ENCODE measurements around the gene THTPA. TPM values are rescaled to one million over a fixed set of nuclear protein-coding genes. Genes with fewer than 3 reads are reported as not detected.

Gene THTPA
- polyA plus RNA-seq, 3 donors = 15.3 to 18.2 (median 17.0) TPM

- H3K4me1 Mint-ChIP-seq = peaks cover 57% of the 10 kb centered on the region
- peak overlapping the region; percentile 47 for H2AFZ ChIP-seq (ENCODE audit: insufficient read depth, low read depth, low read length, poor library complexity, severe bottlenecking)
- H3K9me3 ChIP-seq (replicated peaks in 1 of 2; ENCODE audit: control insufficient read depth in 1 of 2, insufficient read depth in 1 of 2, low read length in 2 of 2) = no peaks in the 10 kb centered on the region
- peaks cover 60 to 79% of the 10 kb centered on the region in 2 donors for H3K4me1 ChIP-seq (ENCODE audit: control insufficient read depth in 1 of 2, insufficient read depth in 2 of 2, low read length in 2 of 2)
- peak overlapping the region in 1 of 3 experiments; percentile 58 for H3K4me3 ChIP-seq (replicated peaks in 1 of 3; ENCODE audit: low read depth in 2 of 3, low read length in 3 of 3)
- intact Hi-C loops (cut with micrococcal nuclease) = no loop called here
- peaks cover 19 to 27% (median 26%) of the 10 kb centered on the region in 3 donors for H3K27me3 Mint-ChIP-seq (ENCODE audit: low read depth in 3 of 3)
- peak overlapping the region; percentile 68 to 90 for H3K4me3 Mint-ChIP-seq
- H3K4me2 ChIP-seq (replicated peaks; ENCODE audit: extremely low read depth, low read length, poor library complexity, severe bottlenecking) = peak overlapping the region; percentile 73
- H3K27ac ChIP-seq (ENCODE audit: low read depth in 1 of 2, low read length in 2 of 2) = peak overlapping the region; percentile 66 to 81
- H3K79me2 ChIP-seq (ENCODE audit: insufficient read depth, low read length) = peaks cover 4% of the 10 kb centered on the region
- peak overlapping the region; percentile 85 to 98 (median 94) for H3K27ac Mint-ChIP-seq
- H3K36me3 ChIP-seq (replicated peaks in 1 of 2; ENCODE audit: control insufficient read depth in 1 of 2, insufficient read depth in 2 of 2, low read length in 2 of 2) = no peaks in the 10 kb centered on the region
- no peaks in the 10 kb centered on the region for H4K20me1 ChIP-seq (ENCODE audit: insufficient read depth, low read length)
- peak; percentile 21 to 51 (median 31) for DNase-seq
- H3K9me3 Mint-ChIP-seq = peaks cover 0 to 16% (median 10%) of the 10 kb centered on the region in 7 donors
- peaks cover 12 to 23% of the 10 kb centered on the region in 2 donors for H3K27me3 ChIP-seq (ENCODE audit: control insufficient read depth in 2 of 2, insufficient read depth in 2 of 2, low read length in 2 of 2)
- 8% methylated on average over 4 of the region's 4 CpGs for WGBS (ENCODE audit: insufficient coverage)
- TF ChIP-seq, protein P1, sequence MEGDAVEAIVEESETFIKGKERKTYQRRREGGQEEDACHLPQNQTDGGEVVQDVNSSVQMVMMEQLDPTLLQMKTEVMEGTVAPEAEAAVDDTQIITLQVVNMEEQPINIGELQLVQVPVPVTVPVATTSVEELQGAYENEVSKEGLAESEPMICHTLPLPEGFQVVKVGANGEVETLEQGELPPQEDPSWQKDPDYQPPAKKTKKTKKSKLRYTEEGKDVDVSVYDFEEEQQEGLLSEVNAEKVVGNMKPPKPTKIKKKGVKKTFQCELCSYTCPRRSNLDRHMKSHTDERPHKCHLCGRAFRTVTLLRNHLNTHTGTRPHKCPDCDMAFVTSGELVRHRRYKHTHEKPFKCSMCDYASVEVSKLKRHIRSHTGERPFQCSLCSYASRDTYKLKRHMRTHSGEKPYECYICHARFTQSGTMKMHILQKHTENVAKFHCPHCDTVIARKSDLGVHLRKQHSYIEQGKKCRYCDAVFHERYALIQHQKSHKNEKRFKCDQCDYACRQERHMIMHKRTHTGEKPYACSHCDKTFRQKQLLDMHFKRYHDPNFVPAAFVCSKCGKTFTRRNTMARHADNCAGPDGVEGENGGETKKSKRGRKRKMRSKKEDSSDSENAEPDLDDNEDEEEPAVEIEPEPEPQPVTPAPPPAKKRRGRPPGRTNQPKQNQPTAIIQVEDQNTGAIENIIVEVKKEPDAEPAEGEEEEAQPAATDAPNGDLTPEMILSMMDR (IDR thresholded peaks at IDR 0.05) = no peak
- peak overlapping the region; percentile 15 for H3K9ac ChIP-seq (ENCODE audit: insufficient read depth, low read length, poor library complexity, severe bottlenecking)
- peaks cover 3 to 7% of the 10 kb centered on the region in 2 donors for H3K36me3 Mint-ChIP-seq
Observed at GRCh38 chr14:23572524-23572828, 16.4 kb downstream of the THTPA start.

DNA sequence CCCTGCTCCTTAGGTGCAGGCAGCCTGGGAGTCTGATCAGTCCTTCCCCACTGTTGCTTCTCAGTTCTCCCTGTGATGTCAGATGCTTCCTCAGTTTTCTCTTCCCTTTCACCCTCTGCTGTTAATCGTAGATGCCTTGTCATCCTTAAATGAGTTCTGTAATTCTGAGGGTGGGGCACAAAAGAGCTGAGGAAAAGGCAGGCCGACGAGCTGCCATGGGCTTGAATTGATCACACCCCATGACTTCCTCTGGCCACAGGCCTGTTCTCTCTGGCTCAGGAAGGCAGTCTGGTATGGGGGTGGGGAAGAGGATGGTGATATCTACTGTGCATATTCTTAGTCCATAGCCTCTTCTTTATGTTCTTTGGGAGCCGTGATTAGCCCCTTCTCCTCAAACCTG lies 16.8 kb downstream of the THTPA start:
- peaks cover 23 to 31% (median 30%) of the 10 kb centered on the region in 3 donors for H3K27me3 Mint-ChIP-seq (ENCODE audit: low read depth in 3 of 3)
- Histone ChIP-seq H3K79me2 (ENCODE audit: insufficient read depth, low read length) (peaks cover under 1% of the 10 kb centered on the region), H3K4me1 (ENCODE audit: control insufficient read depth in 1 of 2, insufficient read depth in 2 of 2, low read length in 2 of 2) (peaks cover 57 to 76% of the 10 kb centered on the region in 2 donors), H3K27ac (ENCODE audit: low read depth in 1 of 2, low read length in 2 of 2) (peak overlapping the region; percentile 66 to 81), H2AFZ (ENCODE audit: insufficient read depth, low read depth, low read length, poor library complexity, severe bottlenecking) (peak overlapping the region; percentile 47), H3K4me2 (replicated peaks; ENCODE audit: extremely low read depth, low read length, poor library complexity, severe bottlenecking) (peak overlapping the region; percentile 73), H3K4me3 (replicated peaks in 1 of 3; ENCODE audit: low read depth in 2 of 3, low read length in 3 of 3) (peak overlapping the region in 1 of 3 experiments; percentile 58), H3K27me3 (ENCODE audit: control insufficient read depth in 2 of 2, insufficient read depth in 2 of 2, low read length in 2 of 2) (peaks cover 15 to 27% of the 10 kb centered on the region in 2 donors), H3K9me3 (replicated peaks in 1 of 2; ENCODE audit: control insufficient read depth in 1 of 2, insufficient read depth in 1 of 2, low read length in 2 of 2) (peaks cover 0 to 3% of the 10 kb centered on the region in 2 donors), H3K9ac (ENCODE audit: insufficient read depth, low read length, poor library complexity, severe bottlenecking) (peak overlapping the region; percentile 15), H3K36me3 (replicated peaks in 1 of 2; ENCODE audit: control insufficient read depth in 1 of 2, insufficient read depth in 2 of 2, low read length in 2 of 2) (no peaks in the 10 kb centered on the region), H4K20me1 (ENCODE audit: insufficient read depth, low read length) (no peaks in the 10 kb centered on the region)
- DNase-seq = peak; percentile 75 to 84 (median 75)
- intact Hi-C loops (cut with micrococcal nuclease) = no loop called here
- peaks cover 3 to 7% of the 10 kb centered on the region in 2 donors for H3K36me3 Mint-ChIP-seq
- peak overlapping the region; percentile 85 to 98 (median 94) for H3K27ac Mint-ChIP-seq
- peak overlapping the region; percentile 68 to 90 for H3K4me3 Mint-ChIP-seq
- peaks cover 53% of the 10 kb centered on the region for H3K4me1 Mint-ChIP-seq
- H3K9me3 Mint-ChIP-seq = peaks cover 0 to 16% (median 10%) of the 10 kb centered on the region in 7 donors
- TF ChIP-seq, protein P1 (IDR thresholded peaks at IDR 0.05) = no peak
- no CpG with 5 or more reads among the region's 4 CpGs for WGBS (ENCODE audit: insufficient coverage)
